HG02571 (cell line): Measurements from ENCODE around the gene OR2V1.
"Not testable (repeated sequence)": the region's sequence is repeated elsewhere in the genome, so short reads cannot be mapped to it uniquely, and the experiment has no call there.

Source experiments
- ATAC-seq: cut with Tn5 transposase; IDR thresholded peaks from one replicate; pipeline ENCODE4 v1.9.1; 2021; ENCODE audit warnings: mild to moderate bottlenecking, moderate library complexity; ENCODE audit not compliant: unreplicated experiment

Gene OR2V1

DNA sequence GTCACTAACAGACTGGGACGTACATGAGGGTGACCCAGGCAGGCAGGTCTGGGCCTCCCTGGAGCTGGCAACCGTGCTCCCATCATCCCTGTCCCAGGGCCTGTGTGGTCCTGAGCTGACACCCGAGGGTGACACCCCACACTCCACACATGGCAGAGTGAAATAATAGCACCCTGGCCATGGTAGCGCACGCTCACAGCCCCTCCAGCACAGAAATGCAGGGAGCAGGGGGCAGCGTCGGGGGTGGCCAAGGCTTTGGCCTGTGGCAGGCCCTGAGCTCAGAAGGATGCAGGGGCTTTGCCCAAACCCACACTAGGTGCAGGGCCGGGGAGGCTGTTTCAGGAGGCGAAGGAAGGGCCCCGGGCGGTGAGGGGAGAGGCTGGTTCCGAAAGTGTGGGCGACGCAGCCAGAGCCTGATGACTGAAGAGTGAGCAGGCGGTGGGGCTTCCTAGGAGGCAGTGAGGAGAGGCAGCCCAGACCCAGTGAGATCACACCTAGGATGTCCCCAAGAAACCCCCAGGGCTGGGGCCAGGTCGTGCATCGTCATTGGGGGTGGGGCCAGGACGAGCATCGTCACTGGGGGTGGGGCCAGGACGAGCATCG lies 29.3 kb upstream of the OR2V1 start:
- peak; percentile 42 for ATAC-seq

DNA sequence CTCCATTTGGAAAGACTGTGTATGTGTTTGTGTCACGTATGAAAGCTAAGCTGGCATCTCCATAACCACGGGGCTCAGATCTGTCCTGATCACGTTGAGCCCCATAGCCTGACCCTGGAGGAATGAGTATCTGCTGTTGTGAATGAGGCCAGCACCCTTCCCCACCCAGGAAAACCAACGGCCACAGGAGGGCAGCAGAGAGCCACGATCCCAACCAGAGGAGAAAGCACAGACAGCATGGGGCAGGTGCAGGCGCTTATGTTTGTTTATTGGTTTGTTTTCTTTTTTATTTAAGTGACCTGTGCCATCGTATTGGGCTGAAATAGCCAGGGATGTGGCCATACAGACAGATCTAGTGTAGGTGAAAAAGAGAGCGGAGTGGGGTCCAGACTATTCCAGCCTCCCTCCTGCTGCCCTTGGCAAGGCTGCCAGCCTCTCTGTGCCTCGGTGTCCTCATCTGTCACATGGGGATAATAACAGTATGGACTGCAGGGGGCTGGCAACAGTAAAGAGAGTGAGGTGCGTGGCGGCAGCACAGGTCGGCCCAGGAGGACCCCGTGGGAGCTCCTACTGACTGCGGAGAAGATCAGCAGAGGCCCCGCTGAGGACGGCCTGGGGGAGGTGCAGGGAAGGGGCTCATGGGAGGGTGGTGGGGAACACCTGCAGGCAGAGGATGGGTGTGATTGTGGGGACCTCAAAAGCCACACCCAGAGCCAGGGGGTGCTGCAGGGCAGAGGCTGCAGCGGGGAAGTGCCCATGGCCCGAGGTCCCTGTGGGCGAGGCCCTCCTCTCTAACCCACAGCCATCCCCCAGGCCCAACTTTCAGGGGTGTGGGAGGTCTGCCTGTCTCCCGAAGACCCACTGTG lies 28.6 kb upstream of the OR2V1 start:
- peak; percentile 73 for ATAC-seq

DNA sequence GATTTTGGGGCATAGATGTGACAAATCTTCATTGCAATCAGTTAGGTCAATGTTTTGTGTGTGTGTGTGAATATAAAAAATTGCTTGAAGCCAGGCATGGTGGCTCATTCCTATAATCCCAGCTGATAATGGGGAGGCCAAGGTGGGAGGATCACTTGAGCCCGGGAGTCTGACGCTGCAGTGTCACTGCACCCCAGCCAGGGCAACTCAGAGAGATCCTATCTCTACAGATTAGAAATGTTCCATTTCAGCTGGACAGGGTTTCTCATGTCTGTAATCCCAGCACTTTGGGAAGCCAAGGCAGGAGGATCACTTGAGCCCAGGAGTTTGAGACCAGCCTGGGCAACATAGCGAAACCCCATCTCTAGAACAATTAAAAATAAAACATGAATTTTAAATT lies 27.9 kb upstream of the OR2V1 start:
- no peak for ATAC-seq

DNA sequence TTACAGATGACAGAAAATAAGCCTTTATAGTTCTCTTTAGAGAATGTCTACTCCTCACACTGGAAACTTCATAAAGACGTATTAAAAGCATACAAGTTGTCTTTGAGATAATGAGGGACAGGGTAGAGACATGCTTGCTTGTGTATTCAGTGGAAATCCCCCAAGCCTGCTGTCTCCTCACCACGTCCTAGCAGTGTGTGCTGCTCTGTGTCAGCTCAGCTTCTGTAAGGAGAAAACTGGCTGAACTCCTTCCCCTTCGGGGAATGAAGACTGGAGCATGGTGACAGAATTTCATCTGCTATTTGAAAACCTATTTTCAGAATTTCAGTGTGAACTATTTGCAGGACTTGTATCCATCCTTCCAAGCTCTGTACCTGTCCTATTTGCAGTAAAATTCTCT lies 25.8 kb upstream of the OR2V1 start:
- ATAC-seq: no peak

DNA sequence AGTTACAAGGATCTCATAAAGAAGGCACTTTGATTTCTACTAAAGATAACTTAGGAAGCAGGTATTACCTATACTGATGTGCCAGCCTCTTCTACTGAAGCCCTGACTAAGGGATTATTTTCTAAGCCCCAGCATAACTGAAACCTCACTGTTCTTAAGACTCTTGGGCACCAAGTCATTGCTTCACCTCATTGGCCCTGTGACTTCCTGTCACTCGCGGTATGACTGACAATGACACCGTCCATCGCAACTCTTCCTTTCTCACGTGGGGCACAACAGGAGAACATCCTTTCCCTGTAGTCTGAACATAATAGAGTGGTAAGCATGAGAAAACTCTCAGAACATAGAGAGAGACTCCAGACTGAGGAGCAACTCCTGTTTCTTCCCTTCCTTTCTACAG lies 22.8 kb upstream of the OR2V1 start:
- no peak for ATAC-seq

DNA sequence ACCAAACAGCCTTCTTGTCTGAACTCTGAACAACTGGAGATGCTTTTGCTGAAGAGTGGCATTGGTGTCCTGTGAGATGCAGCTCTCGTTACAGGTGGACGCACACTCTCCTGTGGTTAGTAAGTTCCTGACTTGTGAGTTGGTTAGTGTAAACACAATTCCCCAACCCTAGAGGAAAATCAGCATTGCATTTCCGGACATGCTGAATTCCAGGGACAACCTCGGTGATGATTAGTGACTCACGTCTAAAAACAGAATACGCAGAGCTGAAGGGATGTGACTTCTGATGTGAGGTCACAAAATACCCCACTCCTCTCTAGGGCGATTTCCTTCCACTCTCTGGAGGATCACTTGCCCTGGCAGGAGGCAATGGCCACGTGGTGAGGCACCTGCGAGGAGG lies 21.4 kb upstream of the OR2V1 start:
- no peak for ATAC-seq

DNA sequence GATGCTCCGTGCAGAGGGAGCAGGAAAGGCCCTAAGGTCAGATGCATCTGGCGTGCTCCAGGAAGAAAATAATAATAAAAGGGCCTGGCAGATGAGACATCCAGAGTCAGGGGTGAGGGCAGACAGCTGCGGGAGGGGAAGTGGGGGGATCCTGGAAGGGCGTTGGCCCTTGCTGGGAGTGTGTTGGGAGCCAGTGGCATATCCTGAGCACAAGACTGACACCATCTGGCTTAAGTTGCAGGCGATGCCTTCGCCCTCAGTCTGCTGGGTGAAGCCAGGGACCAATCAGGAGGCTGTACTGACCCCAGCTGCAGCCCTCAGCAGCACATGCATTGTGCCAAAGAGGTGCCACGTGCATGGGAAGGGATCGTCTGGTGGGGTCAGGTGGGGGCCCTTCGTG lies 20.2 kb upstream of the OR2V1 start:
- ATAC-seq: no peak

DNA sequence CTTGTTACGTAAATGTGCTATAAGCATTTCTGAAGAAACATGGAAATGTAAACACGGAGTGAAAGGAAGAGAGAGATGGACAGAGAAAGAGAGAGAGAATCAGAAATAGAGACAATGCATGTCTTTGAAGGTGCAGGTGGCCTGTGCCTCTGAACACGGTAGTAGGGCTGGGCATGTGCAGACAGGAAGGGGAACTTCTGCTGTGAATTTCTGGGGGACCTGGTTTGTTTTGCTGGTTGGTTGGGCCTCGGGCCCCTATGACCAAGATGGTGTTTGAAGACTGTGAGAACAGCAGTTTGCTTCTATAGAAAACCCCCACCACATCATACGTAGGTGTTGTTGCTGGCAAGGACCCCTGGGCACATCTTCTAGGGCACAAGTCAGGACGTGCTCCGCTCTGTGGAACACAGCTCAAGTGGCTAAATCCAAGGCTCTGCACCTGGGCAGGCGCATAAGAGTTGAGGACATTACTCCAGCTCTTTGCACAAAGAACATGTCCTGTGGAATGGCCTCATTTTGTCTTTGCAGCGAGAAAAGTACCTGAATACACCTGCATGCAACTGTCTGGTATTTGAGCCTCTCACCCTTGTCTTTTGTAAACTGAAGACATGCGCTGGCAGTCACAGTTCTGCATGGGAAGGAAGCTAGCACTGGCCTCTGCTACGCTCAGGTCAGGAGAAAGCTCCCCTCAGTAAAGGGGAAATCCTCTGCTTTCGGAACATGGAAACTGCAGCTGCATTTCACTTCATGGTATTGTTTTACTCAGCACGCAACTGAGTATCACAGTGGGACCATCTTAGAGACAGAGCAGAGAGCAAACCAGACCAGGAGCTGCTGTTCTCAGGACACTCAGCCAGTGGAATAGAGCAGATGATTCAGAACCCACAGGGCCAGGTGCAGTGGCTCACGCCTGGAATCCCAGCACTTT lies 19.1 kb upstream of the OR2V1 start:
- ATAC-seq: no peak

DNA sequence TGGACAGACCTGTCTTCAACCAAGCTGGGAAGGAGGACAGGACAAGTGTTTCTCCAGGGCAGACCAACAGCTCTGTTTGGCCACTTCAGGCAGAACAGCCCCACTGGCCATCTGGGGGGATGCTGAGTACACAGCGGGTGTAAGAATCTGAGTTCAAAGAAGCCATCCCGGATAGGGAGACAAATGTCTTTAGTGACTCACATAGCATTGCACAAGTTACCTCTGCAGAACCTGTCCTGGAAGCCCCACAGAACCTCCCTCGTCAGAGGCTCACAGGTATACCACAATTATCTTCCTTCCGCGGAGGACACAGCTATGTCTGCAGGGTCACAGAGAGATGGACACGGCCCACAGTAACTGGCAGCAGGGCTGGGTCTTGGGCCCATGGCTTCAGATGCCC lies 18.4 kb upstream of the OR2V1 start:
- ATAC-seq: no peak

DNA sequence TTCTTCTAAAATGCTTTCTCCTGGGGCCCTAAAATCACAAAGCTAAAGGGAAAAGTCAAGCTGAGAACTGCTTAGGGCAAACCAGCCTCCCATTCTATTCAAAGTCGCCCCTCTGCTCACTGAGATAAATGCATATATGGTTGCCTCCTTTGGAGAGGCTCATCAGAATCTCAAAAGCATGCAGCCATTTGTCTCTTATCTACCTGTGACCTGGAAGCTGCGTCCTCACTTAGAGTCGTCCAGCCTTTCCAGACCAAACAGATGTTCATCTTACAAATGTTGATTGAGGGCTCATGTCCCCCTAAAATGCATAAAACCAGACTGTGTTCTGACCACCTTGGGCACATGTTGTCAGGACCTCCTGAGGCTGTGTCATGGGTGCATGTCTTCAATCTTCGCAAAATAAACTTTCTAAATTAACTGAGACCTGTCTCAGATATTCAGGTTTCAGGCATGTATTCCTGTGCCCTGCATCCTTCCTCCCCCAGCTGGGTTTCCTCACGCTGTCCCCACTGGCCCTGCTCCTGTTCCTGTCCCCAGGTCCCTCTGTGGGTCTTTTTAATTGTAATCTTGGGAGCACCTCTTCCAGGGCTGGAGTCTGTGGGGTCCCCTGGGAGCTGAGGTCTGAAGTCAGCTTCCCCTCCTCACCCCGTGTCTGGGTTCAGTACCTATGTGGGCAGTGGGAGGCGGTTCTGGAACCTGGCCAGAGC lies 16.1 kb upstream of the OR2V1 start, which contains the start of gene OR2V2:
OR2V2 (plus strand) TSS at position 660 of the 710 bp plus-strand sequence. CDS start 7,357 bp downstream, outside the sequence.
- not testable (repeated sequence) for ATAC-seq

DNA sequence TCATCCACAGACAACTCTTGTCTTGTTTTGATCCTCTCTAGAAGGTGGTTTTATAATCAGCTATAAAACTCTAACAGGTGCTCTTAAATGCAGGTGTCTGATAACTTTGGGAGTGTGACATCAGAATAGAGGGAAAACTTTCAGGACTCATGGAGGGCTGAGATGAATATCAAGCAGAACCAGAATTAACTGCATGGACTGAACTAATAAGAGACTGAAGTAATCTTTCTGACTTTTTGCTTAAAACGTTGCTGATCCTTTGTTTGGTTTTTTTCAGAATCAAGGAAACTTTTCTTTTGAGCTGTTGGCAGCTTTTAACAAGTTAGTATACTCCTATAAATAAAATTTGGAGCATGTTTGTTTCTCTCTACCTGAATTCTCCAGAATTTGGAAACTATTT lies 14.2 kb upstream of the OR2V1 start:
- no peak for ATAC-seq

DNA sequence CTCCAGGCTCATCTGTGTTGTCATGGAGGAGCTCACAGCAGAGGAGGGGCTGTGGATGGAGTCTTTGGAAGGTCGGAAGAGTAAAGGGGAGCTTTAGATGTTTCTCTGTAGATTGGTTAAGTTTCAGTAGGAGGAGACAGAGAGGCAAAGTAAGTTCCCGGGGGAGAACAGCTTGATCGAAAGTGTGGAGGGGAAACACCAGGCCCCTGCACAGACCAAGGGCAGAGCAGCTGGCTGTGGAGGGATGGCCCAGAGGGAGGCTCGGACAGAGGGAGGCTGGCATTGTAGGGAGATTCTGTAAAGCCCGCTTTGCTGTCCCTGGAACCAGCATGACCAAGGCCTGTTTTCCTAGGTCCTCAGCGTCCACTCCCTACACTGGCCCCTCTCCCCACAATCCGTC lies 11.1 kb upstream of the OR2V1 start:
- no peak for ATAC-seq

DNA sequence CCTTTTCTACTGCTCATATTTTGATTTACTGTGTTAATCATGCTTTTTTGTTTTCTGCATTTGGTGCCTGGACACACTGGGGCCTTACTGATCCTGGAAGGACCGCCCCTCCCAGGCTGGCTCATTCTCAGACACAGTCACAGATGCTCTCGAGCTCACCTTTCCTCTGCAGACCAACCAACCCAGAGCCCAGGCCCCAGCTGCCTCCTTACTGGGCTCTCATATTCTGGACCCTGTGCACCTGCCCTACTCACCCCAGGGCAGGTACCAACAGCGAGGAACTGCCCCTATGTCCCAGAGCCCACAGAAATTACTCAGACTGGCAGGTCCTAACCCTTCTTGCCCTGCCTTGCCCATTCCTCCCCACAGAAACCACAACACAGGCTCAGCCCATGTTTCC lies 9.8 kb upstream of the OR2V1 start:
- ATAC-seq: no peak

DNA sequence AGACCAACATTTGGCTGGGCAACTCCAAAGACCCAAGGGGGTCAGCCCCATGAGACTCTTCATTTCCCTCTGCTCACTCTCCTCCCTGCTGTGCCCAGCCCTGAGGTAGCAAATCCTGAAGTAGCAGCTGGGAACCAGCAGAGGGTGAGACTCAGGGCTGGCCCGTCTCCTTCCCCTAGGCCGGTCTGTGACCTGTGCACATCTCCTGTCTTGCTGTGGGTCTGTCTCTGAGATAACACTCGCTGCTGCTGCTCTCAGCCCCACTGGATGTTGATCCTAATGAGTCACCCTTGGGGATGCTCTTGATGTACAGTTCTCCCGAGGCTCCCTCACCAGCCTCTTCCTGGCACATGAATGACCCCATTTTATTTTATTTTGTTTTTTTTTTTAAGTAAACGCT lies 7.3 kb upstream of the OR2V1 start:
- ATAC-seq: no peak

DNA sequence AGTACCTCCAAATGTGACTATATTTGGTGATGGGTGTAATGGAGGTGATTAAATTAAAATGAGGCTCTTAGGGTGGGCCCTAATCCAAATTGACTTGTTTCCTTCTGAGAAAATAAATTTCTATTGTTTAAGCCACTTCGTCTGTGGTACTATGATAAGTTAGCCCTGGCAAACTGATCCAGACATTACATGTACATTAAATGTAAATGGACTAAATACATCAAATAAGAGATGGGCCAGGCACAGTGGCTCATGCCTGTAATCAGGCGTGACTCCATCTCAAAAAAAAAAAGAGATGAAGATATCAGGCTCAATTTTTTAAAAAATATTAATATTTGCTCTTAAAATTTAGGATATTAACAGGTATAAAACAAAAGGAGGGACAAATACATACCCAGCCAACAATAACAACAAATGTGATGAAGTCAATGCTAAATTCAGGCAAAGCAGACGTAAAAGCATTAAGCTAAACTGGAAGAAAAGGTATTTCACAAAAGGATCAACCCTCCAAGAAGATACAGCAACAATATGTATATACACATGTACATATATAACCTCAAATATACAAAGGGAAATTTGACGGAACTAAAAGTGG lies 5.5 kb upstream of the OR2V1 start:
- no peak for ATAC-seq

DNA sequence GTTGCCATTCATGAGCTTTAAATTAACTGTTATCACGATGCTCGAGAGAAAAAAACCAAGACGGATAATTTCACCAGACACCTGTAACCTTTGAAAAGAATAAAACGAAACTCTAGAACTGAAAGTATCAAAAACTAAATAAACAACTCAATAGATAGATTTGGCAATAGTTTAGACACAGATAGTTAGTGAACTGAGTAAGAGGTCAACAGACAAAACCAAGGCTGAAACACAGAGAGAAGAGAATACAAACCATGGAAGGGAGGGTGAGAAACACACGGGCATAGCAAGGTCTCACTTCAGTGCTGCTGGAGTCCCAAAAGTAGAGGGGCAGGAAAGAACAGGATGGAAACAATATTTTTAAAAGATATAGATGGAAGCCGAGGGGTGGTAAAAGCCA lies 3.3 kb upstream of the OR2V1 start:
- no peak for ATAC-seq

DNA sequence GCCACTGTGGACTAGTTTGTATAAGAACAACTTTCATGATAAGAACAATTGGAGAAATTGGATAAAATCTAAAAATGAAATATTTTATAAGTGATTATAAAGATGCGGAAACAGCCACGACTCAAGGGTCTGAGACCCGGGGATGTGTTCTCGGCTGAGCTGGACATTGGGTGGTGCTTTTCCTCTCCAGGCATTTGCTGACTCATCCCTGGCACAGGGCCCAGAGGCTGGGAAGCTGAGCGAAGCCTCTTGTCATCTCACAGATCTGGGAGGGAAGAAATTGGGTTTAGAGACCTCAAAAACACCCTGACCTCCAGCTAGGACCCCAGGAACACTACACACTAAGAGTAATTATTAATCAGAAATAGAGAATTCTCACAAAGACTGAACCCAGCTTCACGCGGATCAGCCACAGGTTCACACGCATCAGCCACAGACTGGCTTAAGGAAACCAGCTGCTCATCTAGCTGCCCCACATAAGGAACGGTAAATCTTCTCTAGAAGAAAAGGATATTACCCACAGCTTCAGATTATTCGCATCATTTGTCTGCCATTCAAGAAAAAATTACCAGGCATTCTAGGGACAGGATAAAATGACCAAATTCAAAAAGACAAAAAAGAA lies 2.8 kb upstream of the OR2V1 start:
- ATAC-seq: no peak

DNA sequence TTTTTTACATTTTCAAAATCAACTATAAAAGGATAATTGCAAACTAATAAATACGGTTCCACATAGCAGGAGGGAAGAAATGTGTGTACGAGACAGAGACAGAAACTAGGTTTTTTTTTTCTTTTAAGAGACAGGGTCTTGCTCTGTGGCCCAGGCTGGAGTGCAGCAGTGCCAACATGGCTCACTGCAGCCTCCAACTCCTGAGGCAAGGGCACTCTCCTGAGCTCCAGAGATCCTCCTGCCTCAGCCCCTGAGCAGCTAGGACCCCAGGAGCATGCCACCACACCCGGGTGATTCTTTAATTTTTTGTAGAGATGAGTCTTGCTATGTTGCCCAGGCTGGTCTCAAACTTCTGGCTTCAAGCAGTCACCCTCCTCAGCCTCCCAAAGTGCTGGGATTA lies 2.1 kb upstream of the OR2V1 start:
- ATAC-seq: no peak

DNA sequence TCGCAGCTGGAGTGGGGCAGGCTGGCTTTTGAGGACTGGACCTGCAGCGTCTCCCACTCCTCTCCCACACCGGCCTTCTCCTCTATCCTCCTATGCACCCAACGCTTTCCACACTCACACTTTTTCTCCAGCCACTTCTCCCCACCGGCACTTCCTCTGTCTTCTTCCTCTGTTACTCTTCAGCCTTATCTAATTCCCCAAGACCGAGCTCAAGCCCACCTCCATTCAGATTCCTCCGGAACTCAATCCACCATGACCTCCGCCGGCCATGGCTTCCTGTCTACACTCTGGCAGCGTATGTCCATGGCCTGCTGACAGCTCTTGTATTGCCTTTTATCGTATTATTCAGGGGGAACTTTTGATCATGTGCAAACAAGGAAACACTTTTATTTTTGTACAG lies 545 bp upstream of the OR2V1 start:
- ATAC-seq: no peak

DNA sequence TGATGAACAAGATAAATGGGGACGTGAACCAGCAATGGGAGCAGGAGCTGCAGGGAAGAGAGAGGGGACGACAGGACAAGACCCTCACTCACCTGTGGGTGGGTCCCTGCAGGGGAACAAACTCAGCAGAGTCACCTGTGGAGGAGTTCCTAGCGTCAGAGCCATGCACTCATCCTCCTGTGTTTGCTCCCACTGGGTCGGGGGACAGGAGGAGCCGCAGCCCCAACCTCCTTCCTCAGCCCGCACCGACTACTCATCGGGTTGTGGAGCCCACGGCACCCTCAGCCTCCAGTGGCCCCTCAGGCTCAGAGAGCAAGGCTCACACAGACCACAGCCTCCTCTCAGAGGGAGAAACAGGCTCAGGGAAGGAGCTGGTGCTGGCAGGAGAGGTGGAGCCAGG lies 888 bp downstream of the OR2V1 start:
- ATAC-seq: not testable (repeated sequence)
